ENCODE measurements around the gene KRTAP5-1.

KRTAP5-1 gene

DNA sequence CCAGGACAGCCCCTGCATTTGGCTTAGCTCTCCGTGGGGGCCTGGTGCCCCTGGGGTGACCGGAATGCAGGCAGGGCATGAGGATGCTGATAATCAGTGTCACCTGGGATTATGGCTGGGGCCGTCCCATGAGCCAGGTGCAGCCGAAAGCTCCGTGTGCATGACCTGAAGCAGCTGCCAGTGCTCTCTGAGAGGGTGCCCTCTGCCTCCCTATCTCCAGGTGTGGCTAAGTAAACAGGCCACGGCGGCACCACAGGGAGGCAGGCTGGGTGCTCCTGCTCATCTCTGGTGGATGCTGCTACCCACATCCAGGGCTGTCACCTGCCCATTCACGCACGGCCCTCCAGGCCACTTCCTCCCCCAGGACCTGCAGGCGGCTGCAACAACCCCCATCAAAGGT is 42.8 kb downstream of the KRTAP5-1 start:
- TF ChIP-seq, protein P1, sequence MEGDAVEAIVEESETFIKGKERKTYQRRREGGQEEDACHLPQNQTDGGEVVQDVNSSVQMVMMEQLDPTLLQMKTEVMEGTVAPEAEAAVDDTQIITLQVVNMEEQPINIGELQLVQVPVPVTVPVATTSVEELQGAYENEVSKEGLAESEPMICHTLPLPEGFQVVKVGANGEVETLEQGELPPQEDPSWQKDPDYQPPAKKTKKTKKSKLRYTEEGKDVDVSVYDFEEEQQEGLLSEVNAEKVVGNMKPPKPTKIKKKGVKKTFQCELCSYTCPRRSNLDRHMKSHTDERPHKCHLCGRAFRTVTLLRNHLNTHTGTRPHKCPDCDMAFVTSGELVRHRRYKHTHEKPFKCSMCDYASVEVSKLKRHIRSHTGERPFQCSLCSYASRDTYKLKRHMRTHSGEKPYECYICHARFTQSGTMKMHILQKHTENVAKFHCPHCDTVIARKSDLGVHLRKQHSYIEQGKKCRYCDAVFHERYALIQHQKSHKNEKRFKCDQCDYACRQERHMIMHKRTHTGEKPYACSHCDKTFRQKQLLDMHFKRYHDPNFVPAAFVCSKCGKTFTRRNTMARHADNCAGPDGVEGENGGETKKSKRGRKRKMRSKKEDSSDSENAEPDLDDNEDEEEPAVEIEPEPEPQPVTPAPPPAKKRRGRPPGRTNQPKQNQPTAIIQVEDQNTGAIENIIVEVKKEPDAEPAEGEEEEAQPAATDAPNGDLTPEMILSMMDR (IDR thresholded peaks at IDR 0.05; ENCODE audit: borderline replicate concordance, control extremely low read depth, extremely low read depth, insufficient read depth, missing control alignments): no peak
- in situ Hi-C loops (cut with MboI; ENCODE audit: low sequenced_read_pairs, unreplicated experiment): no loop called here
- no peak for DNase-seq (ENCODE audit: low spot score)

DNA sequence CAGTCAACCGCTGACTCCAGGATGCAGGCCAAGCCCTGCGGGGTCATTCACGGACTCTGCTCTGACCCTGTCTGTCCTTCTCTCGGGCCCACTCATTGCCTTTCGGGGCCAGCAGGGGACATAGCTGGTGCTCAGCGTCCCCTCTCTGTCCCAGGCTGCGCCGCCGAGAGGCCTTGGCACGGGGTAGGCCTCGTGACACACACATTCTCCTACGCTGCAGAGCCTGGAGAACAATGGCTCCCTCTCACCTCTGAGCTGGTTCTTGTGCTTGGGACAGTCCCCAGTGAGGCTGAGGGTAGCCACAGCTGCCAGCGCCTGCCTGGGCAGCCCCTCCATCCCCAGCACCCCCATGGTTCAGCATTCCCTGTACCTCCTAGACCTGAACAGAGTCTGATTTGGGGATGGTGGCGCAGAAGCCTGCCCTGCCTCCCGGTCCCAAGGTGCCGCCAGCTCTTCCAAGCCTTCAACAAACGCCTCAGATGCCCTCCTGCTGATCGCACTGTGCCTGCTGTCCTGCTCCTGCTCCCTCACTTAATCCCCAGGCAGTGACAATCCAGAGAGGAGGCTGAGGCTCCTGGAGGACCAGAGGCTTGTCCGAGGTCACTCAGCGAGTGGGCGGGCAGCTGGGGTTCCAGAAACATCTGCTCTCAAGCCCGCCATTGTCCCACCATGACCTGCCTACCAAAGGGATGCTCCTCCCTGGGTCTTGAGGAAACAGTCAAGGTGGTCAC is 43.4 kb downstream of the KRTAP5-1 start:
- TF ChIP-seq, protein P1 (IDR thresholded peaks at IDR 0.05; ENCODE audit: borderline replicate concordance, control extremely low read depth, extremely low read depth, insufficient read depth, missing control alignments): no peak
- DNase-seq (ENCODE audit: low spot score): no peak
- in situ Hi-C loops (cut with MboI; ENCODE audit: low sequenced_read_pairs, unreplicated experiment): no loop called here

DNA sequence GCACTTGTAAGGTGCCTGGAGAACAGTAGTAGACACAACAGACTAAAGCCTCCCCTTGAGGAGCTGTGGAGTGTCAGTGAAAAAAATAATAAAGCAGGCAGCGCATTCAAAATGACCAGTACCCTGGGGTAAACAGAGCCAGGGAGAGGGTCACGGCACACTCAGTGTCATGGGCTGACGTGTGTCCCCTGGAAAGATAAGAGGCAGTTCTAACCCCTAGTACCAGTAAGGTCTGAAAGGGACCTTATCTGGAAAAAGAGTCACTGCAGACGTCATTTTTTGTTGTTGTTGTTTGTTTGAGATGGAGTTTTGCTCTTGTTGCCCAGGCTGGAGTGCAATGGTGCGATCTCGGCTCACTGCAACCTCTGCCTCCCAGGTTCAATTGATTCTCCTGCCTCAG is 45.0 kb downstream of the KRTAP5-1 start:
- in situ Hi-C loops (cut with MboI; ENCODE audit: low sequenced_read_pairs, unreplicated experiment): no loop called here
- TF ChIP-seq, protein P1 (IDR thresholded peaks at IDR 0.05; ENCODE audit: borderline replicate concordance, control extremely low read depth, extremely low read depth, insufficient read depth, missing control alignments): no peak
- no peak for DNase-seq (ENCODE audit: low spot score)

DNA sequence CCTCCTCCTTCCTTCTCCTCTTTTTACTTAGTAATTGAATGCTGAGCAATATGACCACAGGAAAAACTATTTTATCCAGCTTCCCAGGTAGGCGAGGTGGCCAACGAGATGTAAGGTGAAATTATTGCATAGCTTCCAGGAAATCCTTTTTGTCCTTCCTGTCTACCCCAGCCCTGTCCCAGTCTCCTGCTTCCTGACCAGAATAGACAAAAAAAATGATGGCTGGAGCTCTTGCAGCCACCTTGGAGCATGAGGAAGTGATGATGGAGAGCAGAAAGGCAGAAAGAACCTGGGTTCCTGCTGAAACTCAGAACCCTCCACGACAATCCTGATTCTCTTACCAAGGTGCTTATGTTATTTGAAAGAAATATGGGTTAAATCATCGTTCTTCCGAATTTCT is 46.9 kb downstream of the KRTAP5-1 start:
- in situ Hi-C loops (cut with MboI; ENCODE audit: low sequenced_read_pairs, unreplicated experiment): no loop called here
- TF ChIP-seq, protein P1 (IDR thresholded peaks at IDR 0.05; ENCODE audit: borderline replicate concordance, control extremely low read depth, extremely low read depth, insufficient read depth, missing control alignments): no peak

DNA sequence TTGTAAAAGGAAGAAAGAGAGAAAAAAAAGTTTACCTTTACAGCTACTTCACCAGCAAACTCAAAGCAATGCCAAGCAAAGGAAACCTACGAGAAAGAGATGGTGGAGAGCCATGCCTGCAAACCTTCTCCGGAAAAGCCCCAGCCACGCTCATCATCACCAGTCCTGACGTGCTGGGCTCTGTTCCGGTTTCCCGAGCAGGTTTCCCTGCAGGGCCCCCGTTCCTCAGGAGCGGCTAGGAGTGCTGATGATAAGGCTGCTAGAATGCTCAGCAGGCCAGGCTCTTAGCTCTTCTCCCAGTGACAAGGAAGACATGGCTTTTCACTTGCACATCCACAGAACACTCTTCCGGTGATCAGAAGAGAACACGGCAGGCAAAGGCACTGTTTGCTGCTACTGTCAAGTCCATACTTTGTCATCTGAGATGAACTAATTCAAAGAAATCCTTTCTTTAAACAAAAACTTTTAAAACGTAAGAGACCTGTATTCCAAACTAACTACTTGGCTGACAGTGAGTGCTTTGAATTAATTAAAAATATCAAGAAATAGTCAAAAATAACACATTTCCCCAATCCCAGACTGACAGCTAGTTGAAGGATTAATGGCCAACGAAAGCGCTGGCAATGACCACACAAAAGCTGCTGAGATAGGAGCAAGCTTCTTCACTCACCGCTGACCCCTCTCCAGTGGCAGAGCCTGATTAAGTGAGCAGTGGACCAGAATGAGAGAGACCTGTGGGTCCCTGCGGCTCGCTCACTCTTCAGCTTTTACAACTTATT is 48.8 kb downstream of the KRTAP5-1 start:
- TF ChIP-seq, protein P1 (IDR thresholded peaks at IDR 0.05; ENCODE audit: borderline replicate concordance, control extremely low read depth, extremely low read depth, insufficient read depth, missing control alignments): no peak
- no peak for DNase-seq (ENCODE audit: low spot score)
- in situ Hi-C loops (cut with MboI; ENCODE audit: low sequenced_read_pairs, unreplicated experiment): no loop called here

More for the DNA sequence above, 46.9 kb downstream of the KRTAP5-1 start:
- DNase-seq (ENCODE audit: low spot score): no peak

DNA sequence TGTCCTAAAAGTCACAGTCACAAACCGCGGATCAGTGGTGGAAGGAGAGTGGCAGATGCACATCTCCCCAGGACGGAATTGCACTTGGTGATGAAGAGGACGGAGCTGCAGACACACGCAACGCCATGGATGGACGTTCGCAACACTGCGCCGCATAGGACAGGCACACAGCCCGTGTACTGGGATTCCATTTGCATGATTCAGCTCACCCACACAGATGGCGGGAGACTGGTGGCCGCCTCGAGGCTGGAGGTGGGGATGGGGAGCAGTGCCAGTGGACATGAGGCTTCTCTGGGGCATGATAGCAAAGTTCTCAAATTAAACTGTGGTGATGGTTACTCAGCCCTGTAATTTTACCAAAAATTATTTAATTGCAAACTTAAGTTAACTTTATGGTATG is 50.4 kb downstream of the KRTAP5-1 start:
- in situ Hi-C loops (cut with MboI; ENCODE audit: low sequenced_read_pairs, unreplicated experiment): no loop called here
- TF ChIP-seq, protein P1 (IDR thresholded peaks at IDR 0.05; ENCODE audit: borderline replicate concordance, control extremely low read depth, extremely low read depth, insufficient read depth, missing control alignments): no peak
- no peak for DNase-seq (ENCODE audit: low spot score)
